BJ (cell line): Measurements from ENCODE around the gene VEGFC. TPM values are rescaled to one million over a fixed set of nuclear protein-coding genes. Genes with fewer than 3 reads are reported as not detected.

Experiments
- CTCF ChIA-PET: fragments of 350-600 bp; formaldehyde crosslinking; extraction: SDS; loops from one replicate; lab custom pipeline; 2021; ENCODE audit warnings: antibody characterized with exemption, inconsistent platforms; lab: Yijun Ruan, JAX
- POLR2A ChIA-PET: fragments of 300-600 bp; sonication (Branson Sonifier 250); formaldehyde crosslinking; extraction: SDS; loops from one replicate; lab custom pipeline; 2021; ENCODE audit warnings: antibody characterized with exemption; lab: Charles Lee
- DNase-seq: peaks from one replicate; pipeline ENCODE4 v3.0.0-alpha.2; 2011; ENCODE audit warnings: low read depth
- H3K27me3 ChIP-seq: 2 replicates; pipeline ENCODE4 v1.6.0; 2011; ENCODE audit warnings: low read length; ENCODE audit not compliant: control insufficient read depth, insufficient read depth
- H3K36me3 ChIP-seq: 2 replicates; pipeline ENCODE4 v1.5.1; 2011; ENCODE audit warnings: low read length; ENCODE audit not compliant: control insufficient read depth, insufficient read depth
- H3K4me3 ChIP-seq: 2 replicates; pipeline ENCODE4 v1.5.1; 2011; ENCODE audit warnings: low read depth, mild to moderate bottlenecking, control low read depth, low read length
- polyA plus RNA-seq: library from polyadenylated mRNA; depleted of rRNA; stranded (reverse); fragments of >200 nt; gene quantifications from 2 replicates; pipeline ENCODE4 v1.2.3, GENCODE V29; 2011
- TF ChIP-seq, protein P1 (sequence below): IDR thresholded peaks from 2 replicates; pipeline ENCODE4 v1.5.1; 2011; ENCODE audit warnings: low read depth, mild to moderate bottlenecking, control low read depth, inconsistent platforms, low read length, moderate library complexity; ENCODE audit not compliant: insufficient read depth

The VEGFC gene
- polyA plus RNA-seq, 1 experiment, result 47.7 TPM

GRCh38 chr4:176642472-176642871 lies 150.2 kb downstream of the VEGFC start:
- DNase-seq, result no peak
- TF ChIP-seq, protein P1, sequence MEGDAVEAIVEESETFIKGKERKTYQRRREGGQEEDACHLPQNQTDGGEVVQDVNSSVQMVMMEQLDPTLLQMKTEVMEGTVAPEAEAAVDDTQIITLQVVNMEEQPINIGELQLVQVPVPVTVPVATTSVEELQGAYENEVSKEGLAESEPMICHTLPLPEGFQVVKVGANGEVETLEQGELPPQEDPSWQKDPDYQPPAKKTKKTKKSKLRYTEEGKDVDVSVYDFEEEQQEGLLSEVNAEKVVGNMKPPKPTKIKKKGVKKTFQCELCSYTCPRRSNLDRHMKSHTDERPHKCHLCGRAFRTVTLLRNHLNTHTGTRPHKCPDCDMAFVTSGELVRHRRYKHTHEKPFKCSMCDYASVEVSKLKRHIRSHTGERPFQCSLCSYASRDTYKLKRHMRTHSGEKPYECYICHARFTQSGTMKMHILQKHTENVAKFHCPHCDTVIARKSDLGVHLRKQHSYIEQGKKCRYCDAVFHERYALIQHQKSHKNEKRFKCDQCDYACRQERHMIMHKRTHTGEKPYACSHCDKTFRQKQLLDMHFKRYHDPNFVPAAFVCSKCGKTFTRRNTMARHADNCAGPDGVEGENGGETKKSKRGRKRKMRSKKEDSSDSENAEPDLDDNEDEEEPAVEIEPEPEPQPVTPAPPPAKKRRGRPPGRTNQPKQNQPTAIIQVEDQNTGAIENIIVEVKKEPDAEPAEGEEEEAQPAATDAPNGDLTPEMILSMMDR, result no peak
- no peaks in the 10 kb centered on the region for H3K27me3 ChIP-seq
- CTCF ChIA-PET, result interaction anchor here (0.7 kb wide), 1 partner anchor 87 kb away, joined by 3 read pairs; no protein-coding TSS in a partner anchor
- H3K36me3 ChIP-seq, result no peaks in the 10 kb centered on the region
- POLR2A ChIA-PET, result no interaction called here
- H3K4me3 ChIP-seq, result no peak overlapping the region

DNA sequence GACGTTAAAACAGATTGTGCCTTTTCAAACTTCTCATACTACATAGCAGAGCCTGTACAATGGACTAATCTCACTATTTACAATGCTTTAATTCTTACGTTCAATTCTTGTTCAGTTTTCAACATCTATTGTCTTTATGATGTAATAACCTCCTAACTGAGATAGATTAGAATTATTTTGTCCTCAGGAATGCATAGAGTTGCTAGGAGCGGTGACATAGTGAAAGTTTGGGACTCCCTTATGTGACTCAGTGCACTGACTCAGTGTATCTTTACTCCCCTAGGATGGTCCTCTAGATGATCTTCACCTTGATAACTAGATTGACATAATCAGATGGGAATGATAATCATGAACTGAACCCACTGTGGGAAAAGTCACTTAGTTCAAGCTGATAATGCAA lies 151.5 kb downstream of the VEGFC start:
- no peak overlapping the region for H3K4me3 ChIP-seq
- no peaks in the 10 kb centered on the region for H3K27me3 ChIP-seq
- DNase-seq, result no peak
- ChIA-PET POLR2A (no interaction called here), CTCF (no interaction called here)
- TF ChIP-seq, protein P1, result no peak
- H3K36me3 ChIP-seq, result no peaks in the 10 kb centered on the region

DNA sequence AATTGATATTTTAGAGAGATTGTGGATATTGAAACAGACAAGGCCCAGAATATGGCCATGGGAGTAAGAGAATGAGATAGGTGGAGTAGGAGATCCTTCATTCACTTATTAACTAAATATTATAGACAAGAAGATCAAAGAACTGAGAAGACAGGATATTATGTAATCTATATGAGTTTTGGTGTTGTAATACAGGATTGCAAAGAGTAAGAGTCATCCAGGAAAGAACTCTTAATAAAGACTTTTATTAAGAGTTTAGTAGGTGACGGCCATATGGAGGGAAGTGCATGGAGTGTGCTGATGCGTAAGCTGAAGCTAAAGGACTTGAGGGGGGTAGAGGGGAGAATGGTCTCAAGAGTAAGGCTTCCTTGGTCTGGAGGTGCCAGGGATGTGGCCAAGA lies 153.7 kb downstream of the VEGFC start:
- CTCF ChIA-PET, result interaction anchor here (0.7 kb wide), 1 partner anchor 274 kb away, joined by 3 read pairs; no protein-coding TSS in a partner anchor
- Histone ChIP-seq H3K27me3 (no peaks in the 10 kb centered on the region), H3K36me3 (no peaks in the 10 kb centered on the region), H3K4me3 (no peak overlapping the region)
- POLR2A ChIA-PET, result no interaction called here
- DNase-seq, result no peak
- TF ChIP-seq, protein P1, result no peak

GRCh38 chr4:176636292-176636691 lies 156.4 kb downstream of the VEGFC start:
- no peaks in the 10 kb centered on the region for H3K27me3 ChIP-seq
- ChIA-PET CTCF (interaction anchor here (1.0 kb wide), 1 partner anchor 125 kb away, joined by 3 read pairs; no protein-coding TSS in a partner anchor), POLR2A (no interaction called here)
- TF ChIP-seq, protein P1, result no peak
- no peak overlapping the region for H3K4me3 ChIP-seq
- no peak for DNase-seq
- H3K36me3 ChIP-seq, result no peaks in the 10 kb centered on the region

GRCh38 chr4:176635372-176636261 lies 157.1 kb downstream of the VEGFC start:
- Histone ChIP-seq H3K27me3 (no peaks in the 10 kb centered on the region), H3K4me3 (no peak overlapping the region), H3K36me3 (no peaks in the 10 kb centered on the region)
- CTCF ChIA-PET, result interaction anchor here (0.7 to 1.0 kb wide), 4 partner anchors 10 to 125 kb away, joined by 3 to 4 read pairs (median 3); no protein-coding TSS in a partner anchor
- no peak for DNase-seq
- TF ChIP-seq, protein P1, result no peak
- POLR2A ChIA-PET, result no interaction called here
